Endodermal cell (in vitro differentiated cells): ENCODE data around the gene TSTD2. TPM values are rescaled to one million over a fixed set of nuclear protein-coding genes. Genes with fewer than 3 reads are reported as not detected.

Experiments used
- DNase-seq: peaks from one replicate; pipeline ENCODE4 v3.0.0-alpha.2; 2017
- H3K27ac ChIP-seq: 2 replicates; pipeline ENCODE4 v1.5.1; 2013; ENCODE audit warnings: mild to moderate bottlenecking, low read depth, low read length, moderate library complexity
- H3K27me3 ChIP-seq: 2 replicates; pipeline ENCODE4 v1.6.1; 2013; ENCODE audit warnings: mild to moderate bottlenecking, low read length, moderate library complexity; ENCODE audit not compliant: insufficient read depth, control insufficient read depth, poor library complexity, severe bottlenecking
- H3K36me3 ChIP-seq: 2 replicates; pipeline ENCODE4 v1.7.0; 2013; ENCODE audit warnings: mild to moderate bottlenecking, low read length, moderate library complexity; ENCODE audit not compliant: control insufficient read depth, insufficient read depth
- H3K4me1 ChIP-seq: one replicate; pipeline ENCODE4 v1.7.0; 2013; ENCODE audit warnings: low read length; ENCODE audit not compliant: control insufficient read depth, insufficient read depth
- H3K4me3 ChIP-seq: 2 replicates; pipeline ENCODE4 v1.5.1; 2013; ENCODE audit warnings: mild to moderate bottlenecking, low read length, moderate library complexity
- H3K9ac ChIP-seq: 2 replicates; pipeline ENCODE4 v1.6.1; 2013; ENCODE audit warnings: mild to moderate bottlenecking, low read length, moderate library complexity; ENCODE audit not compliant: poor library complexity, severe bottlenecking; ENCODE audit errors: extremely low read depth
- H3K9me3 ChIP-seq: 2 replicates; pipeline ENCODE4 v1.6.1; 2013; ENCODE audit warnings: mild to moderate bottlenecking, low read length, moderate library complexity; ENCODE audit not compliant: control insufficient read depth
- H3K27ac Mint-ChIP-seq: 2 replicates; pipeline ENCODE4 v1.8.0; 2020; ENCODE audit warnings: mixed read lengths
- H3K27me3 Mint-ChIP-seq: 2 replicates; pipeline ENCODE4 v1.8.0; 2021; ENCODE audit warnings: mild to moderate bottlenecking, mixed read lengths; ENCODE audit not compliant: insufficient read depth
- H3K36me3 Mint-ChIP-seq: 2 replicates; pipeline ENCODE4 v1.8.0; 2020; ENCODE audit warnings: low read depth, mixed read lengths
- H3K4me1 Mint-ChIP-seq: 2 replicates; pipeline ENCODE4 v1.8.0; 2020; ENCODE audit warnings: mixed read lengths
- H3K4me3 Mint-ChIP-seq: 2 replicates; pipeline ENCODE4 v1.8.0; 2020; ENCODE audit warnings: mild to moderate bottlenecking, moderate library complexity, mixed read lengths
- H3K9me3 Mint-ChIP-seq: 2 replicates; pipeline ENCODE4 v1.8.0; 2020; ENCODE audit warnings: mild to moderate bottlenecking, mixed read lengths
- WGBS, 2 experiments: methylation state at CpG; one replicate each; pipeline versions ENCODE4 v1.1.5 to v1.1.7; 2013; ENCODE audit warnings: missing lambda C conversion rate in 2 of 2, mixed read lengths in 1 of 2; ENCODE audit not compliant: insufficient coverage in 1 of 2, insufficient read length in 1 of 2; 5-methylcytosine and 5-hydroxymethylcytosine counted together
- total RNA-seq, 2 donors: library from RNA; stranded (reverse); fragmentation: NEBNext Ultra II Directional in 1 of 2; extraction: Animal tissue kit (Norgen Biotek cat#: 25700) in 1 of 2; gene quantifications; 2 replicates in 1 of 2; 3 replicates in 1 of 2; pipeline ENCODE4 v1.2.1, GENCODE V29; 2021
- TF ChIP-seq, protein P1 (sequence below): fragments of 200-600 bp; sonication (generic); conservative IDR thresholded peaks from 2 replicates; pipeline ENCODE4 v1.5.0; 2021; ENCODE audit warnings: antibody characterized with exemption, mild to moderate bottlenecking

Gene TSTD2
- total RNA-seq, 2 donors from 2014 or later, result 23.0 TPM

DNA sequence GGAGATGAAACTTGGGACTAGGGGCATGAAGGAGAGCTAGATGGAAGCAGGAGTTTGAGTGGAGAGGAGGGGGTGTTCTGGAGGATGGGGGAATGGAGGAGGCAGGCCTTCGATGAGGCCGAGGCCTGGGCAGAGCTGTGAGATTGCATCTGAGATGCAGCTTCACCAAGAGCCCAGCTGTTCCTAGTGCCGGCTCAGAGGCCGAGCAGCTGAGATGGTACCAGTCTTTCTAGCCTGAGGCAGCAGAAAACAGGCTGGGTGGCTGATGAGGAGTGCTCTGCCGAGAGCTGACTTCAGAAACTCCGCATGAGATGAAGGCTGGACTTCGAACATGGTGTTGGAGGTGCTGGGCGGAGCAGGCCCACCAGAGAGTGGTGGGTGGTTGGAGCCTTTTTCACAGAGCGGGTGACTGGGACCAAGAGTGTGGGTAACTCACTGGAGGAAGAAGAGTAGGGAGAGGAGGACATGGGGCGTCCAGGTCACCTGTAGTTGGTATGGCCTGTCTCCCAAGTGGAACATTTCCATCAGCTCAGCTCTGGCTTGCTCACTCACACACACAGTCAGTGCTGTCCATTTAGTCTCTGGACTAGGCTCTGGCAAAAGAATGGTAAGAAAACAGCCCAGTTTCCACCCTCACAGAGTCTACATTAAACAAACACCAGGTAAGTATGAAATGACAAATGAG is 77.0 kb downstream of the TSTD2 start:
- Histone ChIP-seq H3K4me3 (no peak overlapping the region), H3K27me3 (no peaks in the 10 kb centered on the region), H3K9ac (no peak overlapping the region), H3K4me1 (no peaks in the 10 kb centered on the region), H3K27ac (no peak overlapping the region), H3K9me3 (no peaks in the 10 kb centered on the region), H3K36me3 (peaks cover 7% of the 10 kb centered on the region)
- Mint-ChIP-seq H3K9me3 (no peaks in the 10 kb centered on the region), H3K4me3 (no peak overlapping the region), H3K36me3 (no peaks in the 10 kb centered on the region), H3K4me1 (no peaks in the 10 kb centered on the region), H3K27ac (no peak overlapping the region), H3K27me3 (no peaks in the 10 kb centered on the region)
- DNase-seq, result no peak
- TF ChIP-seq, protein P1, sequence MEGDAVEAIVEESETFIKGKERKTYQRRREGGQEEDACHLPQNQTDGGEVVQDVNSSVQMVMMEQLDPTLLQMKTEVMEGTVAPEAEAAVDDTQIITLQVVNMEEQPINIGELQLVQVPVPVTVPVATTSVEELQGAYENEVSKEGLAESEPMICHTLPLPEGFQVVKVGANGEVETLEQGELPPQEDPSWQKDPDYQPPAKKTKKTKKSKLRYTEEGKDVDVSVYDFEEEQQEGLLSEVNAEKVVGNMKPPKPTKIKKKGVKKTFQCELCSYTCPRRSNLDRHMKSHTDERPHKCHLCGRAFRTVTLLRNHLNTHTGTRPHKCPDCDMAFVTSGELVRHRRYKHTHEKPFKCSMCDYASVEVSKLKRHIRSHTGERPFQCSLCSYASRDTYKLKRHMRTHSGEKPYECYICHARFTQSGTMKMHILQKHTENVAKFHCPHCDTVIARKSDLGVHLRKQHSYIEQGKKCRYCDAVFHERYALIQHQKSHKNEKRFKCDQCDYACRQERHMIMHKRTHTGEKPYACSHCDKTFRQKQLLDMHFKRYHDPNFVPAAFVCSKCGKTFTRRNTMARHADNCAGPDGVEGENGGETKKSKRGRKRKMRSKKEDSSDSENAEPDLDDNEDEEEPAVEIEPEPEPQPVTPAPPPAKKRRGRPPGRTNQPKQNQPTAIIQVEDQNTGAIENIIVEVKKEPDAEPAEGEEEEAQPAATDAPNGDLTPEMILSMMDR, result no peak
- WGBS, 2 experiments, result 96 to 98% methylated on average over 6 to 10 of the region's 10 CpGs

GRCh38 chr9:97555164-97555563 is 78.0 kb downstream of the TSTD2 start:
- Histone ChIP-seq H3K27ac (no peak overlapping the region), H3K4me1 (no peaks in the 10 kb centered on the region), H3K9me3 (no peaks in the 10 kb centered on the region), H3K9ac (no peak overlapping the region), H3K4me3 (no peak overlapping the region), H3K27me3 (no peaks in the 10 kb centered on the region), H3K36me3 (peaks cover 7% of the 10 kb centered on the region)
- H3K4me1 Mint-ChIP-seq, result no peaks in the 10 kb centered on the region
- WGBS, 2 experiments, result 91 to 92% methylated on average over 11 to 15 of the region's 15 CpGs
- TF ChIP-seq, protein P1, result no peak
- no peaks in the 10 kb centered on the region for H3K27me3 Mint-ChIP-seq
- no peak overlapping the region for H3K27ac Mint-ChIP-seq
- no peak for DNase-seq
- H3K36me3 Mint-ChIP-seq, result no peaks in the 10 kb centered on the region
- no peak overlapping the region for H3K4me3 Mint-ChIP-seq
- H3K9me3 Mint-ChIP-seq, result no peaks in the 10 kb centered on the region

DNA sequence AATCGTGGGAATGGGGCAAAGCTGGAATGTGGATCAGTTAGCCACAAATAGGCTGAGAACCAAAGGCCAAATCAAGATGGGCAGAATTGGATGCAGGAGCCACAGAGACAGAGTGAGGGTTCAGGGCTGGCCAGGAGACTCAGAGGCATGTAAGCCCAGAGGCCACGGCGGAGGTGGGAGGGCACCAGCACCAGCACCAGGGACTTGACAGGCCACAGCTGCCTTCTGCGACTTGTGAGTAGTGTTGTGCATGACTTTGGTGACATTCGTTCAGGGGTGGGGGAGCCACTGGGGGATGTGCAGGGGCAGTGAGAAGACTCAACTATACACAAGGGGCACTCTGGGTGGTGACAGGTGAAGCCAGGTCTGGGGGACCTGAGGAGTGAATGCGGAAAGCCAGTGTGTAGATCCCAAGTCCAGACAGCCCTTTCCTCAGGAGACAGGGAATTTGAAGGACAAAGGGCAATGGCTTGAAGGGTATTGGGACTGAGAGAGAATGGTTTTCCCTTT is 78.5 kb downstream of the TSTD2 start:
- DNase-seq, result no peak
- WGBS, 2 experiments, result 96 to 100% methylated on average over 4 to 6 of the region's 6 CpGs
- no peaks in the 10 kb centered on the region for H3K9me3 Mint-ChIP-seq
- no peaks in the 10 kb centered on the region for H3K27me3 ChIP-seq
- H3K36me3 Mint-ChIP-seq, result no peaks in the 10 kb centered on the region
- H3K36me3 ChIP-seq, result peaks cover 7% of the 10 kb centered on the region
- H3K4me1 Mint-ChIP-seq, result no peaks in the 10 kb centered on the region
- no peak overlapping the region for H3K27ac Mint-ChIP-seq
- no peak overlapping the region for H3K4me3 Mint-ChIP-seq
- no peak overlapping the region for H3K4me3 ChIP-seq
- TF ChIP-seq, protein P1, result no peak
- H3K9me3 ChIP-seq, result no peaks in the 10 kb centered on the region
- H3K27me3 Mint-ChIP-seq, result no peaks in the 10 kb centered on the region
- no peak overlapping the region for H3K27ac ChIP-seq
- H3K9ac ChIP-seq, result no peak overlapping the region
- H3K4me1 ChIP-seq, result no peaks in the 10 kb centered on the region
